ENCODE measurements around the gene RSPH10B2. TPM values are rescaled to one million over a fixed set of nuclear protein-coding genes. Genes with fewer than 3 reads are reported as not detected.
"Not testable (repeated sequence)": the region's sequence is repeated elsewhere in the genome, so short reads cannot be mapped to it uniquely, and the experiment has no call there.

RSPH10B2 gene
- total and polyA plus RNA-seq, 2 experiments from 2014 or later = 0.29 to 1.1 TPM

DNA sequence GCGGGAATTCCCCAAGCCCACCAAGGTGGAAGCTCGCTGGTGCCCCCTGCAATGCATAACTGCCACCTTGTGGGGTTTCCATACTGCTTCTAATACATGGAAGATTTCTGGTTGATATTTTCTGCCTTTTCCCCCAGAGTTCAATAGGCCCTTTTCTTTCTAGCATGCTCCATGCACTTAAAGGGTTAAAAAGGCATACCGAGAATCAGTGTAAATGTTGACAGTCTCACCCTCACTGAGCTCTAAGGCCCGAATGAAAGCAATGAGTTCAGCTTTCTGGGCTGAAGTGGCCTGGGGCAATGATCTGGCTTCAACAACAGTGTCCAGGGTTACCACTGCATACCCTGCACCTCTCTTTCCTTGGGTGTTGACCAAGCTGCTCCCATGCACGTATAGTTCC, 89.2 kb downstream of the RSPH10B2 start:
- H3K27me3 ChIP-seq (ENCODE audit: insufficient read depth); H3K4me1 ChIP-seq (ENCODE audit: insufficient read depth); H3F3A ChIP-seq (replicated peaks; ENCODE audit: low read depth); H3K36me3 Mint-ChIP-seq (ENCODE audit: low read depth); DNase-seq (ENCODE audit: low spot score); H3K27me3 Mint-ChIP-seq (ENCODE audit: insufficient read depth, low read depth, poor library complexity); ATAC-seq; H3K27ac Mint-ChIP-seq; H2AFZ ChIP-seq; H3K4me3 ChIP-seq; H3K9me2 ChIP-seq (ENCODE audit: insufficient read depth); H3K9me3 Mint-ChIP-seq; H3K4me2 ChIP-seq; H3K79me2 ChIP-seq (replicated peaks; ENCODE audit: insufficient read depth); H3K36me3 ChIP-seq (ENCODE audit: insufficient read depth); H3K27ac ChIP-seq (ENCODE audit: low read depth); H3K4me3 Mint-ChIP-seq; H4K20me1 ChIP-seq (replicated peaks; ENCODE audit: insufficient read depth): not testable (repeated sequence)
- peaks cover 15% of the 10 kb centered on the region for H3K4me1 Mint-ChIP-seq
- TF ChIP-seq, protein P1, sequence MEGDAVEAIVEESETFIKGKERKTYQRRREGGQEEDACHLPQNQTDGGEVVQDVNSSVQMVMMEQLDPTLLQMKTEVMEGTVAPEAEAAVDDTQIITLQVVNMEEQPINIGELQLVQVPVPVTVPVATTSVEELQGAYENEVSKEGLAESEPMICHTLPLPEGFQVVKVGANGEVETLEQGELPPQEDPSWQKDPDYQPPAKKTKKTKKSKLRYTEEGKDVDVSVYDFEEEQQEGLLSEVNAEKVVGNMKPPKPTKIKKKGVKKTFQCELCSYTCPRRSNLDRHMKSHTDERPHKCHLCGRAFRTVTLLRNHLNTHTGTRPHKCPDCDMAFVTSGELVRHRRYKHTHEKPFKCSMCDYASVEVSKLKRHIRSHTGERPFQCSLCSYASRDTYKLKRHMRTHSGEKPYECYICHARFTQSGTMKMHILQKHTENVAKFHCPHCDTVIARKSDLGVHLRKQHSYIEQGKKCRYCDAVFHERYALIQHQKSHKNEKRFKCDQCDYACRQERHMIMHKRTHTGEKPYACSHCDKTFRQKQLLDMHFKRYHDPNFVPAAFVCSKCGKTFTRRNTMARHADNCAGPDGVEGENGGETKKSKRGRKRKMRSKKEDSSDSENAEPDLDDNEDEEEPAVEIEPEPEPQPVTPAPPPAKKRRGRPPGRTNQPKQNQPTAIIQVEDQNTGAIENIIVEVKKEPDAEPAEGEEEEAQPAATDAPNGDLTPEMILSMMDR (conservative IDR thresholded peaks at IDR 0.05; ENCODE audit: low read depth in 2 of 2) = peak in 1 of 2 experiments; percentile 23; a peak in 2 of 4 replicates

- H3K4me1 Mint-ChIP-seq = peaks cover 15% of the 10 kb centered on the region
- not testable (repeated sequence) for H3K36me3 ChIP-seq (ENCODE audit: insufficient read depth); H3K4me3 Mint-ChIP-seq; H3K27me3 Mint-ChIP-seq (ENCODE audit: insufficient read depth, low read depth, poor library complexity); DNase-seq (ENCODE audit: low spot score); H3K36me3 Mint-ChIP-seq (ENCODE audit: low read depth); H3K4me1 ChIP-seq (ENCODE audit: insufficient read depth); H3F3A ChIP-seq (replicated peaks; ENCODE audit: low read depth); H3K9me2 ChIP-seq (ENCODE audit: insufficient read depth); H3K4me3 ChIP-seq; H3K27me3 ChIP-seq (ENCODE audit: insufficient read depth); H3K4me2 ChIP-seq; H4K20me1 ChIP-seq (replicated peaks; ENCODE audit: insufficient read depth); H2AFZ ChIP-seq; H3K79me2 ChIP-seq (replicated peaks; ENCODE audit: insufficient read depth); H3K9me3 Mint-ChIP-seq; H3K27ac Mint-ChIP-seq; H3K27ac ChIP-seq (ENCODE audit: low read depth); ATAC-seq
Measured at GRCh38 chr7:6843654-6844053, 89.8 kb downstream of the RSPH10B2 start.

GRCh38 chr7:6845971-6846449, 92.1 kb downstream of the RSPH10B2 start:
- H4K20me1 ChIP-seq (replicated peaks; ENCODE audit: insufficient read depth); H3K27me3 ChIP-seq (ENCODE audit: insufficient read depth); H3K36me3 Mint-ChIP-seq (ENCODE audit: low read depth); H3K79me2 ChIP-seq (replicated peaks; ENCODE audit: insufficient read depth); H3K9me2 ChIP-seq (ENCODE audit: insufficient read depth); DNase-seq (ENCODE audit: low spot score); H3K27ac Mint-ChIP-seq; H3K4me1 ChIP-seq (ENCODE audit: insufficient read depth); H3K9me3 Mint-ChIP-seq; H3K27ac ChIP-seq (ENCODE audit: low read depth); H3K36me3 ChIP-seq (ENCODE audit: insufficient read depth); H3K4me2 ChIP-seq; H3K4me3 ChIP-seq; ATAC-seq; H2AFZ ChIP-seq; H3K27me3 Mint-ChIP-seq (ENCODE audit: insufficient read depth, low read depth, poor library complexity); H3F3A ChIP-seq (replicated peaks; ENCODE audit: low read depth); H3K4me3 Mint-ChIP-seq: not testable (repeated sequence)
- peaks cover 15% of the 10 kb centered on the region for H3K4me1 Mint-ChIP-seq

GRCh38 chr7:6847751-6848150, 93.8 kb downstream of the RSPH10B2 start:
- not testable (repeated sequence) for H3K4me1 Mint-ChIP-seq; H3K27ac ChIP-seq (ENCODE audit: low read depth); H3K27ac Mint-ChIP-seq; H3K4me3 Mint-ChIP-seq; H3F3A ChIP-seq (replicated peaks; ENCODE audit: low read depth); H2AFZ ChIP-seq; H4K20me1 ChIP-seq (replicated peaks; ENCODE audit: insufficient read depth); H3K4me1 ChIP-seq (ENCODE audit: insufficient read depth); DNase-seq (ENCODE audit: low spot score); H3K79me2 ChIP-seq (replicated peaks; ENCODE audit: insufficient read depth); H3K9me3 Mint-ChIP-seq; H3K27me3 Mint-ChIP-seq (ENCODE audit: insufficient read depth, low read depth, poor library complexity); H3K27me3 ChIP-seq (ENCODE audit: insufficient read depth); ATAC-seq; H3K36me3 ChIP-seq (ENCODE audit: insufficient read depth); H3K9me2 ChIP-seq (ENCODE audit: insufficient read depth); H3K4me2 ChIP-seq; H3K36me3 Mint-ChIP-seq (ENCODE audit: low read depth); H3K4me3 ChIP-seq

Other genes starting within 250 kb of the RSPH10B2 start
- gene GRID2IP, start 202.6 kb upstream of the RSPH10B2 start, total RNA-seq (2014; rRNA removed; shearing (Covaris generic)) = 1.5 TPM in 2 replicates
- gene GRID2IP, start 202.6 kb upstream of the RSPH10B2 start, polyA plus RNA-seq (2016; fragmentation: Nextera tagmentation; extraction: Ambion mirVana) = 0.54 and 0.73 TPM in 2 replicates
- gene ZDHHC4, start 176.6 kb upstream of the RSPH10B2 start, total RNA-seq (2014; rRNA removed; shearing (Covaris generic)) = 58.9 and 64.5 TPM in 2 replicates
- gene ZDHHC4, start 176.6 kb upstream of the RSPH10B2 start, polyA plus RNA-seq (2016; fragmentation: Nextera tagmentation; extraction: Ambion mirVana) = 31.2 and 32.5 TPM in 2 replicates
- 27.0 and 30.6 TPM in 2 replicates for gene INTS15, start 164.1 kb upstream of the RSPH10B2 start, total RNA-seq (2014; rRNA removed; shearing (Covaris generic))
- gene INTS15, start 164.1 kb upstream of the RSPH10B2 start, polyA plus RNA-seq (2016; fragmentation: Nextera tagmentation; extraction: Ambion mirVana) = 7.0 and 8.1 TPM in 2 replicates
- 8.9 and 9.8 TPM in 2 replicates for gene ZNF853, start 138.5 kb upstream of the RSPH10B2 start, total RNA-seq (2014; rRNA removed; shearing (Covaris generic))
- gene ZNF853, start 138.5 kb upstream of the RSPH10B2 start, polyA plus RNA-seq (2016; fragmentation: Nextera tagmentation; extraction: Ambion mirVana) = 0.32 and 0.78 TPM in 2 replicates
- gene ZNF316, start 116.8 kb upstream of the RSPH10B2 start, total RNA-seq (2014; rRNA removed; shearing (Covaris generic)) = 13.2 and 17.4 TPM in 2 replicates
- gene ZNF316, start 116.8 kb upstream of the RSPH10B2 start, polyA plus RNA-seq (2016; fragmentation: Nextera tagmentation; extraction: Ambion mirVana) = 1.1 and 1.2 TPM in 2 replicates
- 16.9 and 17.8 TPM in 2 replicates for gene ZNF12, start 47.2 kb upstream of the RSPH10B2 start, total RNA-seq (2014; rRNA removed; shearing (Covaris generic))
- gene ZNF12, start 47.2 kb upstream of the RSPH10B2 start, polyA plus RNA-seq (2016; fragmentation: Nextera tagmentation; extraction: Ambion mirVana) = 8.5 and 9.6 TPM in 2 replicates
- 43.0 and 60.1 TPM in 2 replicates for gene CCZ1B, start 72.2 kb downstream of the RSPH10B2 start, total RNA-seq (2014; rRNA removed; shearing (Covaris generic))
- gene CCZ1B, start 72.2 kb downstream of the RSPH10B2 start, polyA plus RNA-seq (2016; fragmentation: Nextera tagmentation; extraction: Ambion mirVana) = 62.0 and 73.6 TPM in 2 replicates

All from GM23338 (cell line).